Measurements from ENCODE around the gene CCDC63. TPM values are rescaled to one million over a fixed set of nuclear protein-coding genes. Genes with fewer than 3 reads are reported as not detected.

Gene CCDC63
- polyA plus RNA-seq, 1 of the 3 experiments (the other 2 are of a cell fraction) = not detected

DNA sequence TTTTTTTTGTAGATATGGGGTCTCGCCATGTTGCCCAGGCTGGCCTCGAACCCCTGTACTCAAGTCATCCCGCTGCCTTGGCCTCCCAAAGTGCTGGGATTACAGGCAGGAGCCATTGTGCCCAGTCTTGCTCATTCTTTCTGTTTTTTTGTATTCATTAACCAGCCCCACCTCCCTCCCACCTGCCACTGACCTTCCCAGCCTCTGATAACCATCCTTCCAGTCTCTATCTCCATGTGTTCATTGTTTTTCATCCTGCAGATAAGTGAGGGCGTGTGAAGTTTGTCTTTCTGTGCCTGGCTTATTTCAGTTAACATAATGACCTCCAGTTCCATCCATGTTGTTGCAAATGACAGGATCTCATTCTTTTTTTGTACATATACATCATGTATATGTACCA, 54.6 kb downstream of the CCDC63 start:
- CTCF ChIA-PET = no interaction called here
- Histone ChIP-seq H3K27me3 (ENCODE audit: insufficient read depth) (no peaks in the 10 kb centered on the region), H2AFZ (ENCODE audit: low read depth) (no peak overlapping the region), H3K9ac (no peak overlapping the region), H3K79me2 (ENCODE audit: insufficient read depth) (no peaks in the 10 kb centered on the region), H3K4me3 (ENCODE audit: low read depth in 2 of 2, low read length in 1 of 2) (no peak overlapping the region), H4K20me1 (ENCODE audit: insufficient read depth) (no peaks in the 10 kb centered on the region), H3K36me3 (replicated peaks in 1 of 2; ENCODE audit: control insufficient read depth in 1 of 2, insufficient read depth in 2 of 2, low read length in 1 of 2) (no peaks in the 10 kb centered on the region), H3K4me2 (no peak overlapping the region), H3K27ac (ENCODE audit: low read depth in 2 of 2, low read length in 1 of 2) (no peak overlapping the region), H3K9me3 (no peaks in the 10 kb centered on the region), H3K4me1 (ENCODE audit: control insufficient read depth in 1 of 2, insufficient read depth in 2 of 2, low read depth in 1 of 2, low read length in 1 of 2) (no peaks in the 10 kb centered on the region; a peak in 1 of 4 replicates), H3F3A (replicated peaks; ENCODE audit: insufficient read depth) (no peaks in the 10 kb centered on the region), H3K9me2 (no peaks in the 10 kb centered on the region)
- TF ChIP-seq GATA2 (CRISPR knock-in tag; IDR thresholded peaks at IDR 0.05) = peak; percentile 75
- TF ChIP-seq, protein P1, sequence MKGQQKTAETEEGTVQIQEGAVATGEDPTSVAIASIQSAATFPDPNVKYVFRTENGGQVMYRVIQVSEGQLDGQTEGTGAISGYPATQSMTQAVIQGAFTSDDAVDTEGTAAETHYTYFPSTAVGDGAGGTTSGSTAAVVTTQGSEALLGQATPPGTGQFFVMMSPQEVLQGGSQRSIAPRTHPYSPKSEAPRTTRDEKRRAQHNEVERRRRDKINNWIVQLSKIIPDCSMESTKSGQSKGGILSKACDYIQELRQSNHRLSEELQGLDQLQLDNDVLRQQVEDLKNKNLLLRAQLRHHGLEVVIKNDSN (IDR thresholded peaks at IDR 0.05; ENCODE audit: borderline replicate concordance, low read depth) = no peak
- 57% methylated on average over 4 of the region's 4 CpGs for WGBS (ENCODE audit: low lambda C conversion rate)
- no peak for DNase-seq
- POLR2A ChIA-PET = no interaction called here

DNA sequence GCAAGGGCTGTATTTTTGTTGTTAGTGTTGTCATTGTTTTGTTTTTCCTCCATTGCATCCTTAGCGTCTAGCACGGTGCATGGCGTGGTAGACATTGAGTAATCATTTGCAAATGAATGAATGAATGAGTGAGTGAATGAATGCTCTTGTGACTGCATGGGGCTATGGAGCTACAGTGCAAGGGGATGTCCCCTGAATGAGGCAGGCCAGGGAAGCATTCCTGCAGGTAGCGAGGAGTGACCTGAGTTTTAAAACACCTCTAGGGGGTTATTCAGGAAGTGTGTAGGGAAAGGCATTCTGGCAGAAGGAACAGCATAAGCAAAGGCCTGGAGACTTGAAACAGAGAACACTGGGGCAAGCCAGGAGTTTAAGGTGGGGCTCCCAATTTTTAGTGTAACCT, 56.7 kb downstream of the CCDC63 start:
- 92% methylated on average over 4 of the region's 4 CpGs for WGBS (ENCODE audit: low lambda C conversion rate)
- H3K9me3 ChIP-seq = no peaks in the 10 kb centered on the region
- H2AFZ ChIP-seq (ENCODE audit: low read depth) = no peak overlapping the region
- no peak for DNase-seq
- H3K4me1 ChIP-seq (ENCODE audit: control insufficient read depth in 1 of 2, insufficient read depth in 2 of 2, low read depth in 1 of 2, low read length in 1 of 2) = no peaks in the 10 kb centered on the region
- H3K27ac ChIP-seq (ENCODE audit: low read depth in 2 of 2, low read length in 1 of 2) = no peak overlapping the region
- no peaks in the 10 kb centered on the region for H3F3A ChIP-seq (replicated peaks; ENCODE audit: insufficient read depth)
- no peaks in the 10 kb centered on the region for H4K20me1 ChIP-seq (ENCODE audit: insufficient read depth)
- H3K79me2 ChIP-seq (ENCODE audit: insufficient read depth) = no peaks in the 10 kb centered on the region
- no peaks in the 10 kb centered on the region for H3K36me3 ChIP-seq (replicated peaks in 1 of 2; ENCODE audit: control insufficient read depth in 1 of 2, insufficient read depth in 2 of 2, low read length in 1 of 2)
- no peak overlapping the region for H3K4me3 ChIP-seq (ENCODE audit: low read depth in 2 of 2, low read length in 1 of 2)
- TF ChIP-seq FOXJ3 (CRISPR knock-in tag; IDR thresholded peaks at IDR 0.05) = no peak
- no peak for TF ChIP-seq EP300 (IDR thresholded peaks at IDR 0.05; ENCODE audit: borderline replicate concordance in 1 of 2, low read depth in 1 of 2, low read length in 1 of 2)
- TF ChIP-seq EZH2phosphoT487 (IDR thresholded peaks at IDR 0.05; ENCODE audit: borderline replicate concordance, low read depth) = no peak
- TF ChIP-seq TEAD4 (IDR thresholded peaks at IDR 0.05; ENCODE audit: borderline replicate concordance, insufficient read depth) = no peak
- H3K9me2 ChIP-seq = no peaks in the 10 kb centered on the region
- H3K9ac ChIP-seq = no peak overlapping the region
- H3K4me2 ChIP-seq = no peak overlapping the region
- H3K27me3 ChIP-seq (ENCODE audit: insufficient read depth) = no peaks in the 10 kb centered on the region
- ChIA-PET POLR2A (no interaction called here), CTCF (interaction anchor here (1.7 kb wide), 1 partner anchor 16 kb away, joined by 4 read pairs; no protein-coding TSS in a partner anchor)

DNA sequence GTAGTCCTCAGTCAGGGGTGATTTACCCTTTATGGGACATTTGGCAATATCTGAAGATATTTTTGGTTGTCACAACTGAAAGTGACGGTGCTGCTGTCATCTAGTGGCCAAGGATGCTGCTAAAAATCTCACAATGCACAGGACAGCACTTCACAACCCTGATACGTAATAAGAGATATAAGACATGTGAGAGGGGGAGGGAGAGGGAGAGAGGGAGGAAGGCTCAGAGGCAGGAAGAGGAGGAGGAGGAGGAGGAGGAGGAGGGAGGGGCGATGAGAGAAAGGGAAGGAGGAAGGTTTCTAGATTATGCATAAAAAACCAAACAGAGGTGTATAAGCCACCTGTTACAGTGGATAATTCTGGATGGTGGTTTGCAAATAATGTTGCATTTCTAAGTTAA, 59.3 kb downstream of the CCDC63 start:
- no peak for DNase-seq
- 71% methylated on average over 3 of the region's 3 CpGs for WGBS (ENCODE audit: low lambda C conversion rate)

More for the DNA sequence above, 59.3 kb downstream of the CCDC63 start:
- Histone ChIP-seq H3K27me3 (ENCODE audit: insufficient read depth) (no peaks in the 10 kb centered on the region), H3K9me2 (no peaks in the 10 kb centered on the region), H3K9me3 (no peaks in the 10 kb centered on the region), H3F3A (replicated peaks; ENCODE audit: insufficient read depth) (no peaks in the 10 kb centered on the region), H3K9ac (no peak overlapping the region), H3K36me3 (replicated peaks in 1 of 2; ENCODE audit: control insufficient read depth in 1 of 2, insufficient read depth in 2 of 2, low read length in 1 of 2) (no peaks in the 10 kb centered on the region), H3K4me1 (ENCODE audit: control insufficient read depth in 1 of 2, insufficient read depth in 2 of 2, low read depth in 1 of 2, low read length in 1 of 2) (no peaks in the 10 kb centered on the region; a peak in 1 of 4 replicates), H3K4me2 (no peak overlapping the region), H3K79me2 (ENCODE audit: insufficient read depth) (no peaks in the 10 kb centered on the region), H2AFZ (ENCODE audit: low read depth) (no peak overlapping the region), H3K4me3 (ENCODE audit: low read depth in 2 of 2, low read length in 1 of 2) (no peak overlapping the region), H3K27ac (ENCODE audit: low read depth in 2 of 2, low read length in 1 of 2) (no peak overlapping the region), H4K20me1 (ENCODE audit: insufficient read depth) (no peaks in the 10 kb centered on the region)
- ChIA-PET CTCF (interaction anchor here (0.6 to 1.4 kb wide), 2 partner anchors 12 to 62 kb away, joined by 3 to 7 read pairs; no protein-coding TSS in a partner anchor), POLR2A (no interaction called here)
- TF ChIP-seq RAD21 (IDR thresholded peaks at IDR 0.05; ENCODE audit: low read length) (0 out of 2 replicates have a peak, but pooled peaks have one; percentile 2), POLR2AphosphoS5 (IDR thresholded peaks at IDR 0.05; ENCODE audit: low read depth, low read length) (no peak), EP300 (IDR thresholded peaks at IDR 0.05; ENCODE audit: borderline replicate concordance in 1 of 2, low read depth in 1 of 2, low read length in 1 of 2) (no peak), EZH2phosphoT487 (IDR thresholded peaks at IDR 0.05; ENCODE audit: borderline replicate concordance, low read depth) (no peak), RFX5 (IDR thresholded peaks at IDR 0.05; ENCODE audit: low read length) (no peak)

Measured in SK-N-SH (cell line).